Lung (tissue), 12 donors: ENCODE data around the gene NACAD. TPM values are rescaled to one million over a fixed set of nuclear protein-coding genes. Genes with fewer than 3 reads are reported as not detected.

ENCODE experiments used
- ATAC-seq: fragments of 200-7000 bp; cut with Tn5 transposase; one replicate; pipeline ENCODE4 v1.9.1; 2020; ENCODE audit warnings: moderate number of reproducible peaks; ENCODE audit not compliant: insufficient read depth, low FRiP score
- DNase-seq, 3 donors: peaks; one replicate each; pipeline ENCODE4 v3.0.0-alpha.2; 2013 to 2017
- H3K27ac ChIP-seq, 2 donors: one replicate each; pipeline ENCODE4 v1.5.1; 2013; ENCODE audit warnings: mild to moderate bottlenecking in 2 of 2, moderate library complexity in 2 of 2, control low read depth in 1 of 2, inconsistent platforms in 1 of 2, low read depth in 1 of 2, low read length in 1 of 2
- H3K27me3 ChIP-seq, 3 donors: one replicate each; pipeline ENCODE4 v1.5.1; 2013; ENCODE audit warnings: low read length in 2 of 3; ENCODE audit not compliant: control insufficient read depth in 3 of 3, insufficient read depth in 3 of 3
- H3K36me3 ChIP-seq, 4 donors: one replicate each; pipeline ENCODE4 v1.5.1; 2013; ENCODE audit warnings: low read length in 4 of 4, mild to moderate bottlenecking in 1 of 4, moderate library complexity in 1 of 4; ENCODE audit not compliant: control insufficient read depth in 4 of 4, insufficient read depth in 4 of 4
- H3K4me1 ChIP-seq, 5 donors: one replicate each; pipeline ENCODE4 v1.5.1; 2013; ENCODE audit warnings: low read length in 5 of 5, mild to moderate bottlenecking in 2 of 5, moderate library complexity in 1 of 5; ENCODE audit not compliant: control insufficient read depth in 5 of 5, insufficient read depth in 5 of 5
- H3K4me3 ChIP-seq: one replicate; pipeline ENCODE4 v1.5.1; 2013; ENCODE audit warnings: mild to moderate bottlenecking, control low read depth, moderate library complexity
- H3K9ac ChIP-seq, 2 donors: one replicate each; pipeline ENCODE4 v1.5.1; 2013; ENCODE audit warnings: low read length in 2 of 2, control low read depth in 1 of 2; ENCODE audit not compliant: insufficient read depth in 1 of 2
- H3K9me3 ChIP-seq, 4 donors: one replicate each; pipeline ENCODE4 v1.5.1; 2013; ENCODE audit warnings: low read length in 3 of 4, mild to moderate bottlenecking in 1 of 4, moderate library complexity in 1 of 4; ENCODE audit not compliant: control insufficient read depth in 4 of 4, insufficient read depth in 3 of 4
- WGBS, 2 donors: extraction: QIAGEN DNeasy Blood & Tissue Kit; methylation state at CpG; one replicate each; pipeline ENCODE4 v1.1.7; 2013; 5-methylcytosine and 5-hydroxymethylcytosine counted together
- polyA plus RNA-seq, 2 donors: library from polyadenylated mRNA; stranded (reverse); fragments of 200-250 nt; gene quantifications; one replicate each; pipeline ENCODE4 v1.2.1, GENCODE V29; 2013
- total RNA-seq, 2 donors: library from RNA; depleted of rRNA in 1 of 2; stranded (reverse); fragments of >200 nt in 1 of 2; gene quantifications; one replicate each; pipeline ENCODE4 v1.2.1, GENCODE V29; 2014 to 2021
- TF ChIP-seq, protein P1 (sequence below): IDR thresholded peaks from 2 replicates; pipeline ENCODE4 v1.5.1; 2012; ENCODE audit warnings: mild to moderate bottlenecking; ENCODE audit errors: control extremely low read depth, extremely low read depth
- donor health status: control.
- donor health status: control.
- donor health status: Bipolar disorder and iron deficiency.
- donor health status: healthy.
- donor health status: DM: yes; HTN: yes; CAD: no.

The NACAD gene
- total and polyA plus RNA-seq, 4 donors = 0.85 to 3.7 (median 1.7) TPM

DNA sequence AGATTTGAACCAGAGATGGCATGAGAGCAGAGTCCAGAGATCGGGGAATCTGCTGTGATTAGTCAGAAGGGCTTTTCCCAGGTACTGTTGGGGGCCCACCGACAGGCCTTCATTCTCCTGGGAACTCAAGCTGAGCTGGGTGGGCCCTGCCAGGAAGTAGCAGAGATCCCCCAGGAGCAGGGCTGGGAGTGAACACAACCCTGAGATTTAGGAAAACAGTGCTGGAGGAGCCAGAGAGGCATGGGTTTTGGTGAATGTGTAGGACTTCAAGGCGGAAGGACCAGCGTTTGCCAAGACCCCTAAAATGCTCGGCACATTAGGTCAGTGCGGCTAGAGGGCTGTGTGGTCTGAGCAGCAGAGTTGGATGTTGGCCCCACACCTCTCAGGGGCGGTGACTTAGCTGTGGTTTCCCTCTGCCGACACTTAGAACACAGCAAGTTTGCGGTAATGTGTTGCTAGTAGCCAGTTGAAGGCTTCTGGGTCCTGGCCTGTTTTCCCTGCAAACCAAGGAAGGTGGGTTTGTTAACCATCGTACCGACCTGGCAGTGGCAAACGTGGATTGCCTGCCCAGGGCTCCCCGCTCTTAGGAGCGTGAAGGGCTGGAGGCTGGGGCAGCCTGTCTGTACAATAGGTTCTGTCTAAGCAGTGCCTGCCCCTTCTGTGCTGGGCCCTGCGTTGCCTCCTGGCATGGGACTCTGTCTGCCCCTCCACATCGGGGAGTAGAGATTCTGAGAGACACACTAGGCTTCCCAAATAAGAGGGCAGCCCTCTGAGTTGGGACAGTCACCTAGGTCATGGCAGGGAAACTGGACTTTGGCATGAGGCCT is 14.0 kb downstream of the NACAD start:
- DNase-seq (no peak), ATAC-seq (no peak)
- H3K36me3 ChIP-seq = peaks cover 6 to 61% (median 25%) of the 10 kb centered on the region in 4 donors
- no peaks in the 10 kb centered on the region for H3K9me3 ChIP-seq
- H3K4me3 ChIP-seq = no peak overlapping the region
- no peak overlapping the region for H3K9ac ChIP-seq
- TF ChIP-seq, protein P1, sequence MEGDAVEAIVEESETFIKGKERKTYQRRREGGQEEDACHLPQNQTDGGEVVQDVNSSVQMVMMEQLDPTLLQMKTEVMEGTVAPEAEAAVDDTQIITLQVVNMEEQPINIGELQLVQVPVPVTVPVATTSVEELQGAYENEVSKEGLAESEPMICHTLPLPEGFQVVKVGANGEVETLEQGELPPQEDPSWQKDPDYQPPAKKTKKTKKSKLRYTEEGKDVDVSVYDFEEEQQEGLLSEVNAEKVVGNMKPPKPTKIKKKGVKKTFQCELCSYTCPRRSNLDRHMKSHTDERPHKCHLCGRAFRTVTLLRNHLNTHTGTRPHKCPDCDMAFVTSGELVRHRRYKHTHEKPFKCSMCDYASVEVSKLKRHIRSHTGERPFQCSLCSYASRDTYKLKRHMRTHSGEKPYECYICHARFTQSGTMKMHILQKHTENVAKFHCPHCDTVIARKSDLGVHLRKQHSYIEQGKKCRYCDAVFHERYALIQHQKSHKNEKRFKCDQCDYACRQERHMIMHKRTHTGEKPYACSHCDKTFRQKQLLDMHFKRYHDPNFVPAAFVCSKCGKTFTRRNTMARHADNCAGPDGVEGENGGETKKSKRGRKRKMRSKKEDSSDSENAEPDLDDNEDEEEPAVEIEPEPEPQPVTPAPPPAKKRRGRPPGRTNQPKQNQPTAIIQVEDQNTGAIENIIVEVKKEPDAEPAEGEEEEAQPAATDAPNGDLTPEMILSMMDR = no peak
- WGBS, 2 donors = 91 to 92% methylated on average over 16 of the region's 16 CpGs
- H3K27ac ChIP-seq = no peak overlapping the region
- H3K4me1 ChIP-seq = no peaks in the 10 kb centered on the region
- H3K27me3 ChIP-seq = no peaks in the 10 kb centered on the region

DNA sequence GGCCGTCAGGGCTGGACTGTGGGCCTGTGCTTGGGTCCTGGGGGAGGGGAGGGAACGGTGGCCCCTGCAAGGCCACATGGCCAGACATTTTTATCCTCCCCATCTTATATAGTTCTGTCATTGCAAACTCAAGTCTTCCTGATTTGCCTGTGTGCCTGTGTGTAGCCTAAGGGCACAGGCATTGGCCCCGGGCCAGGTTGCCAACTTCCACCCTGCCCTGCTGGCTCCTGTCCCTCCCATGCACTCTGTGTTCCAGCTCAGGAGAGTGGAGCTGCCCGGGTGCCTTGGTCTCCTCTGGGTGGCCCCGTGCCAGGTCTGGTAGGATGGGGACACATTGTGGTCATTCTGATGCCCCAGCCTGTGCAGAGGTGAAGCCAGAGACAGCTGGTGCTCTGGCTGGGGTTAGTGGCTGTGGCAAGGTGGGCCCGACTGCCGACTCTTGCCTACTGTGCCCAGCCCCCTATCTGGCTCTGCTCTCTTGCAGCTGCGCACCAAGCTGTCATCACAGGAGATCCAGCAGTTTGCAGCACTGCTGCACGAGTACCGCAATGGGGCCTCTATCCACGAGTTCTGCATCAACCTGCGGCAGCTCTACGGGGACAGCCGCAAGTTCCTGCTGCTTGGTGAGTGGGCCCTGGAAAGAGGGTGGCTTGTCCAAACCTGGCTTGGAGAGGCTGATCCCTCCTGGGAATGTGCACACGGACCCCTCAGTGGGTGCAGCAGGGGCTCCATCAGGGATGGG is 14.8 kb downstream of the NACAD start:
- Histone ChIP-seq H3K4me3 (no peak overlapping the region), H3K4me1 (no peaks in the 10 kb centered on the region), H3K27ac (no peak overlapping the region), H3K9ac (no peak overlapping the region), H3K27me3 (no peaks in the 10 kb centered on the region), H3K36me3 (peaks cover 6 to 64% (median 30%) of the 10 kb centered on the region in 4 donors), H3K9me3 (no peaks in the 10 kb centered on the region)
- no peak for DNase-seq
- ATAC-seq = no peak
- TF ChIP-seq, protein P1 = no peak
- 91 to 94% methylated on average over 15 of the region's 15 CpGs for WGBS, 2 donors

DNA sequence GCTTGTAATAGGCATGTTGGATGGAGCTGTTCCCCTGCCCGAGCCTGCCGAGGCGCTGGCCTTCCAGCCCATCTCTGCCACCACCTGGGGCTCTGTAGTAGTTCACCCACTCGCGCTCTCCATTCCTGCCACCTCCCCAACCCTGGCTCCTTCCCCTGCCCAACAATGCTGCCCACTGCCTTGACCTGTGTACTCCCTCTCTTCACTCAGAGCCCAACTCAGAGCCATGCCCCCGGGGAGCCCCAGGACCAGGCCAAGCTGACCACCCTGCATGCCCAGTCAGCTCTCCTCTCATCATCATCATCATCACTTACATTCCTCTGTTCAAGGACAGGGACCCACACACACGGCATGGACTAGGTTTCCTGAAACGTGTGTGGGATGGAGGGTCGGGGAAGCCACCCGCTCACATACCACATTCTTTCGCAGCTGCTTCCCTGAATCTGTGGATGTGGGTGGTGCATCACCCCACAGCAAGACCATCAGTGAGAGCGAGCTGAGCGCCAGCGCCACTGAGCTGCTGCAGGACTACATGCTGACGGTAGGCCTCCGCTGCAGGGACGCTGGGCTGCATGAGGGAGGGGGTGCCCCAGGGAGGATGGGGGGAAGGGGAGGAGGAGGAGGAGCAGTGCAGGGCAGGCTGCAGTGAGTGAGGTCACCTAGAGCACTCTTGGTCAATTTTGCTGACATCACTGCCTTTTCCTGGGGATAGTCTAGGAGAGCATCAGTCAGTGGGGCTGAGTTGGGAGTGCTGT is 15.6 kb downstream of the NACAD start:
- TF ChIP-seq, protein P1 = no peak
- Histone ChIP-seq H3K9me3 (no peaks in the 10 kb centered on the region), H3K36me3 (peaks cover 6 to 71% (median 33%) of the 10 kb centered on the region in 4 donors), H3K9ac (no peak overlapping the region), H3K4me3 (no peak overlapping the region), H3K27me3 (no peaks in the 10 kb centered on the region), H3K4me1 (no peaks in the 10 kb centered on the region), H3K27ac (no peak overlapping the region)
- 84 to 93% methylated on average over 17 of the region's 17 CpGs for WGBS, 2 donors
- ATAC-seq (no peak), DNase-seq (no peak)
